ENCODE measurements around the gene FAM117B. TPM values are rescaled to one million over a fixed set of nuclear protein-coding genes. Genes with fewer than 3 reads are reported as not detected.

FAM117B gene
- total RNA-seq, 6 donors from 2014 or later = 4.6 to 24.1 (median 12.2) TPM

- Histone ChIP-seq H3K27ac (peak overlapping the region; percentile 86 to 95 (median 92)), H3K36me3 (no peaks in the 10 kb centered on the region), H3K4me3 (peak overlapping the region; percentile 82 to 96 (median 88)), H3K9me3 (no peaks in the 10 kb centered on the region), H3K27me3 (no peaks in the 10 kb centered on the region), H3K4me1 (peaks cover 6 to 33% (median 11%) of the 10 kb centered on the region in 4 donors)
- DNase-seq = peak; percentile 86 to 96
- peak; percentile 83 to 87 for ATAC-seq (ENCODE audit: low FRiP score in 2 of 2)
- TF ChIP-seq EP300 (IDR thresholded peaks at IDR 0.05) (no peak), POLR2AphosphoS5 (IDR thresholded peaks at IDR 0.05) (peak in 1 of 2 donors; percentile 14), POLR2A (IDR thresholded peaks at IDR 0.05) (peak in 1 of 4 donors; percentile 33)
- TF ChIP-seq, protein P1, sequence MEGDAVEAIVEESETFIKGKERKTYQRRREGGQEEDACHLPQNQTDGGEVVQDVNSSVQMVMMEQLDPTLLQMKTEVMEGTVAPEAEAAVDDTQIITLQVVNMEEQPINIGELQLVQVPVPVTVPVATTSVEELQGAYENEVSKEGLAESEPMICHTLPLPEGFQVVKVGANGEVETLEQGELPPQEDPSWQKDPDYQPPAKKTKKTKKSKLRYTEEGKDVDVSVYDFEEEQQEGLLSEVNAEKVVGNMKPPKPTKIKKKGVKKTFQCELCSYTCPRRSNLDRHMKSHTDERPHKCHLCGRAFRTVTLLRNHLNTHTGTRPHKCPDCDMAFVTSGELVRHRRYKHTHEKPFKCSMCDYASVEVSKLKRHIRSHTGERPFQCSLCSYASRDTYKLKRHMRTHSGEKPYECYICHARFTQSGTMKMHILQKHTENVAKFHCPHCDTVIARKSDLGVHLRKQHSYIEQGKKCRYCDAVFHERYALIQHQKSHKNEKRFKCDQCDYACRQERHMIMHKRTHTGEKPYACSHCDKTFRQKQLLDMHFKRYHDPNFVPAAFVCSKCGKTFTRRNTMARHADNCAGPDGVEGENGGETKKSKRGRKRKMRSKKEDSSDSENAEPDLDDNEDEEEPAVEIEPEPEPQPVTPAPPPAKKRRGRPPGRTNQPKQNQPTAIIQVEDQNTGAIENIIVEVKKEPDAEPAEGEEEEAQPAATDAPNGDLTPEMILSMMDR (IDR thresholded peaks at IDR 0.05) = peak in 2 of 6 experiments; percentile 17 to 34
- WGBS, 2 donors = 0% methylated on average over 2 to 11 of the region's 92 CpGs
Measured at GRCh38 chr2:202635428-202636212, 851 bp downstream of the FAM117B start.

- Histone ChIP-seq H3K27ac (peak overlapping the region; percentile 67 to 95 (median 92)), H3K4me3 (peak overlapping the region in 3 of 4 donors; percentile 88 to 96 (median 89)), H3K27me3 (no peaks in the 10 kb centered on the region), H3K36me3 (no peaks in the 10 kb centered on the region), H3K9me3 (no peaks in the 10 kb centered on the region), H3K4me1 (peaks cover 6 to 33% (median 11%) of the 10 kb centered on the region in 4 donors)
- 2 to 3% methylated on average over 2 of the region's 2 CpGs for WGBS, 2 donors
- no peak for ATAC-seq (ENCODE audit: low FRiP score in 2 of 2)
- TF ChIP-seq, protein P1 (IDR thresholded peaks at IDR 0.05) = peak in 1 of 6 experiments; percentile 6
- TF ChIP-seq POLR2A (IDR thresholded peaks at IDR 0.05) = no peak
- DNase-seq = no peak
Measured at GRCh38 chr2:202636213-202636513, 1.4 kb downstream of the FAM117B start.

GRCh38 chr2:202638721-202639120 is 4.0 kb downstream of the FAM117B start:
- 82 to 83% methylated on average over 6 of the region's 6 CpGs for WGBS, 2 donors
- Histone ChIP-seq H3K36me3 (no peaks in the 10 kb centered on the region), H3K27ac (peak overlapping the region in 1 of 4 donors; percentile 40), H3K4me3 (no peak overlapping the region), H3K9me3 (no peaks in the 10 kb centered on the region), H3K27me3 (no peaks in the 10 kb centered on the region), H3K4me1 (peaks cover 11 to 41% (median 22%) of the 10 kb centered on the region in 4 donors)
- TF ChIP-seq POLR2A (IDR thresholded peaks at IDR 0.05) (no peak), EP300 (IDR thresholded peaks at IDR 0.05) (no peak), POLR2AphosphoS5 (IDR thresholded peaks at IDR 0.05) (no peak)
- TF ChIP-seq, protein P1 (IDR thresholded peaks at IDR 0.05) = no peak
- DNase-seq (no peak), ATAC-seq (ENCODE audit: low FRiP score in 2 of 2) (no peak)

DNA sequence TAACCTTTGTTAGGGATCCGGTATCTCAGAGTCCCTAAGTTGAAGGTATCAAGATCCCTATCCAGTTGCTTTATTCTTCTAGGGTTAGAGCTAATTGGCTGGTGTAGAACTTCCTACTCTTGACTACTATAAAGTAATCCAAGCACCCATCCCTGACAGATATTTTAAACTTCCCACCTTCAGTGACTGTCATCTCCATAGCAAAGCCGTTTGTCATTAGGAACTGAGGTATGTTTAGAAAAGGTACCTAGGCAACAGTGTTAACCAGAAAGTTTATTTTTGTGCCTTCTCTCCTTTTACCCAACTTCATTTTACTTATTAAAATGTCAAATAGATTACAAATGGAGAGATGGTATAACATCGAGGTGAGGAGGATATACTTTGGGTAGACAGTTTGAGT is 4.5 kb downstream of the FAM117B start:
- Histone ChIP-seq H3K27me3 (no peaks in the 10 kb centered on the region), H3K4me1 (peaks cover 8 to 40% (median 22%) of the 10 kb centered on the region in 4 donors), H3K9me3 (no peaks in the 10 kb centered on the region), H3K27ac (no peak overlapping the region), H3K4me3 (no peak overlapping the region), H3K36me3 (no peaks in the 10 kb centered on the region)
- no peak for ATAC-seq (ENCODE audit: low FRiP score in 2 of 2)
- 79 to 83% methylated on average over 3 of the region's 3 CpGs for WGBS, 2 donors
- TF ChIP-seq, protein P1 (IDR thresholded peaks at IDR 0.05) = no peak
- TF ChIP-seq POLR2A (IDR thresholded peaks at IDR 0.05) (no peak), EP300 (IDR thresholded peaks at IDR 0.05) (no peak), POLR2AphosphoS5 (IDR thresholded peaks at IDR 0.05) (no peak)
- DNase-seq = no peak

GRCh38 chr2:202642567-202642966 is 7.8 kb downstream of the FAM117B start:
- WGBS, 2 donors = 66 to 68% methylated on average over 2 of the region's 2 CpGs
- ATAC-seq (ENCODE audit: low FRiP score in 2 of 2) = no peak

More at GRCh38 chr2:202642567-202642966, 7.8 kb downstream of the FAM117B start:
- peak overlapping the region; percentile 9 to 51 (median 35) for H3K27ac ChIP-seq
- TF ChIP-seq POLR2A (IDR thresholded peaks at IDR 0.05) (no peak), POLR2AphosphoS5 (IDR thresholded peaks at IDR 0.05) (no peak), EP300 (IDR thresholded peaks at IDR 0.05) (no peak)
- TF ChIP-seq, protein P1 (IDR thresholded peaks at IDR 0.05) = no peak
- no peaks in the 10 kb centered on the region for H3K36me3 ChIP-seq
- no peak for DNase-seq
- H3K27me3 ChIP-seq = no peaks in the 10 kb centered on the region
- peaks cover 12 to 30% (median 18%) of the 10 kb centered on the region in 4 donors for H3K4me1 ChIP-seq
- no peak overlapping the region for H3K4me3 ChIP-seq
- H3K9me3 ChIP-seq = no peaks in the 10 kb centered on the region

All from upper lobe of left lung (tissue), 6 donors.